ENCODE measurements around the gene SCO2.
"Not testable (repeated sequence)": the region's sequence is repeated elsewhere in the genome, so short reads cannot be mapped to it uniquely, and the experiment has no call there.

Gene SCO2

GRCh38 chr22:50535113-50535512, 9.7 kb upstream of the SCO2 start:
- Histone ChIP-seq H3K4me3 (ENCODE audit: low read depth, low read length) (no peak overlapping the region), H3K27ac (ENCODE audit: extremely low read depth, low read depth, low read length) (no peak overlapping the region), H3K4me1 (ENCODE audit: control insufficient read depth, insufficient read depth, low read length) (peaks cover 5% of the 10 kb centered on the region), H3K9me3 (ENCODE audit: control insufficient read depth, insufficient read depth, low read depth, low read length) (no peaks in the 10 kb centered on the region), H3K36me3 (ENCODE audit: control insufficient read depth in 2 of 2, insufficient read depth in 1 of 2, low read length in 2 of 2) (no peaks in the 10 kb centered on the region)
- ChIA-PET CTCF (interaction anchor here (0.6 to 1.5 kb wide), 6 partner anchors 9 to 396 kb away, joined by 3 to 6 read pairs (median 3); partner anchors contain the start of gene SCO2), POLR2A (interaction anchor here (0.5 to 1.0 kb wide), 3 partner anchors 35 to 429 kb away, joined by 3 to 8 read pairs (median 4); no protein-coding TSS in a partner anchor)
- TF ChIP-seq ZBTB6 (tag by site-specific recombination; IDR thresholded peaks at IDR 0.05) (no peak), ZNF311 (tag by site-specific recombination; IDR thresholded peaks at IDR 0.05; ENCODE audit: borderline replicate concordance) (no peak)

GRCh38 chr22:50533856-50534711, 8.7 kb upstream of the SCO2 start:
- CTCF ChIA-PET: interaction anchor here (0.6 to 1.2 kb wide), 2 partner anchors 8 to 47 kb away, joined by 3 to 5 read pairs; partner anchors contain the start of gene SCO2

GRCh38 chr22:50532824-50533796, 7.7 kb upstream of the SCO2 start:
- no peaks in the 10 kb centered on the region for H3K36me3 ChIP-seq (ENCODE audit: control insufficient read depth in 2 of 2, insufficient read depth in 1 of 2, low read length in 2 of 2)
- ChIA-PET CTCF (interaction anchor here (1.2 kb wide), 1 partner anchor 7 kb away, joined by 5 read pairs; the partner anchor contains the start of gene SCO2), POLR2A (interaction anchor here (0.6 kb wide), 1 partner anchor 231 kb away, joined by 4 read pairs; no protein-coding TSS in a partner anchor)
- no peak overlapping the region for H3K27ac ChIP-seq (ENCODE audit: extremely low read depth, low read depth, low read length)
- no peaks in the 10 kb centered on the region; the same call in 1 of the 2 replicates for H3K4me1 ChIP-seq (ENCODE audit: control insufficient read depth, insufficient read depth, low read length)
- no peak for TF ChIP-seq ZNF211 (tag by site-specific recombination; IDR thresholded peaks at IDR 0.05; ENCODE audit: low read depth)
- 0 out of 2 replicates have a peak, but pooled peaks have one; percentile 31 for TF ChIP-seq ZNF362 (tag by site-specific recombination; IDR thresholded peaks at IDR 0.05)
- TF ChIP-seq ZNF121 (tag by site-specific recombination; IDR thresholded peaks at IDR 0.05): peak; percentile 90
- no peaks in the 10 kb centered on the region for H3K9me3 ChIP-seq (ENCODE audit: control insufficient read depth, insufficient read depth, low read depth, low read length)
- no peak overlapping the region for H3K4me3 ChIP-seq (ENCODE audit: low read depth, low read length)

More at GRCh38 chr22:50533856-50534711, 8.7 kb upstream of the SCO2 start:
- TF ChIP-seq EGR2 (tag by site-specific recombination; IDR thresholded peaks at IDR 0.05; ENCODE audit: low read depth): 0 out of 2 replicates have a peak, but pooled peaks have one; percentile 0
- POLR2A ChIA-PET: interaction anchor here (0.5 to 1.0 kb wide), 3 partner anchors 36 to 428 kb away, joined by 3 to 8 read pairs (median 4); no protein-coding TSS in a partner anchor
- H3K4me3 ChIP-seq (ENCODE audit: low read depth, low read length); H3K36me3 ChIP-seq (ENCODE audit: control insufficient read depth in 2 of 2, insufficient read depth in 1 of 2, low read length in 2 of 2); H3K27ac ChIP-seq (ENCODE audit: extremely low read depth, low read depth, low read length); H3K4me1 ChIP-seq (ENCODE audit: control insufficient read depth, insufficient read depth, low read length); H3K9me3 ChIP-seq (ENCODE audit: control insufficient read depth, insufficient read depth, low read depth, low read length): not testable (repeated sequence)

- H3K27ac ChIP-seq (ENCODE audit: extremely low read depth, low read depth, low read length): no peak overlapping the region
- TF ChIP-seq ELK4 (IDR thresholded peaks at IDR 0.05; ENCODE audit: borderline replicate concordance, low read depth, low read length) (no peak), ZNF18 (tag by site-specific recombination; IDR thresholded peaks at IDR 0.05) (no peak)
- no peaks in the 10 kb centered on the region for H3K9me3 ChIP-seq (ENCODE audit: control insufficient read depth, insufficient read depth, low read depth, low read length)
- H3K4me3 ChIP-seq (ENCODE audit: low read depth, low read length): no peak overlapping the region
- POLR2A ChIA-PET: interaction anchor here (0.7 kb wide), 1 partner anchor 57 kb away, joined by 3 read pairs; no protein-coding TSS in a partner anchor
- no peaks in the 10 kb centered on the region; the same call in 1 of the 2 replicates for H3K4me1 ChIP-seq (ENCODE audit: control insufficient read depth, insufficient read depth, low read length)
- H3K36me3 ChIP-seq (ENCODE audit: control insufficient read depth in 2 of 2, insufficient read depth in 1 of 2, low read length in 2 of 2): no peaks in the 10 kb centered on the region
- CTCF ChIA-PET: no interaction called here
Measured at GRCh38 chr22:50531962-50532674, 6.7 kb upstream of the SCO2 start.
